HG03565 (cell line): ENCODE measurements around the gene MAP3K13.
A peak's percentile ranks its signal among the peaks of the same experiment; 100 is the strongest.
"Not testable (repeated sequence)": the region's sequence is repeated elsewhere in the genome, so short reads cannot be mapped to it uniquely, and the experiment has no call there.

Source experiments
- ATAC-seq: cut with Tn5 transposase; IDR thresholded peaks from one replicate; pipeline ENCODE4 v1.9.1; 2021; ENCODE audit warnings: mild to moderate bottlenecking, moderate library complexity; ENCODE audit not compliant: unreplicated experiment

MAP3K13 gene

DNA sequence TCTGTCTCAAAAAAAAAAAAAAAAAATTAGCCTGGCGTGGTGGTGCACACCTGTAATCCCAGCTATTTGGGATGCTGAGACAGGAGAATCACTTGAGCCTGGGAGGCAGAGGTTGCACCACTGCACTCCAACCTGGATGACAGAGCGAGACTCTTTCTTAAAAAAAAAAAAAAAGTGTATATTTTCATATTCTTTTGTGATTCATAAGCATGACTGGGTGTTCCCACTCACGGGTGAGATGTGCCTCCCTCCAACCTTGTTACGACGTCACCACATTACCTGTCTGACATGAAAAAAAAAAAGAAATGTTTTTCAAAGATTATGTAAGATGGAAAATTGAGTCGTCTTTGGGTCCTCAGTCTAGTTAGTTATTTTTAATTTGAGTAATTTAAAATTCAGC, 79.1 kb downstream of the MAP3K13 start:
- ATAC-seq, result no peak

- ATAC-seq, result no peak
These were observed 81.4 kb downstream of the MAP3K13 start for GRCh38 chr3:185444329-185444728.

GRCh38 chr3:185448107-185448506, 85.2 kb downstream of the MAP3K13 start:
- ATAC-seq, result no peak

DNA sequence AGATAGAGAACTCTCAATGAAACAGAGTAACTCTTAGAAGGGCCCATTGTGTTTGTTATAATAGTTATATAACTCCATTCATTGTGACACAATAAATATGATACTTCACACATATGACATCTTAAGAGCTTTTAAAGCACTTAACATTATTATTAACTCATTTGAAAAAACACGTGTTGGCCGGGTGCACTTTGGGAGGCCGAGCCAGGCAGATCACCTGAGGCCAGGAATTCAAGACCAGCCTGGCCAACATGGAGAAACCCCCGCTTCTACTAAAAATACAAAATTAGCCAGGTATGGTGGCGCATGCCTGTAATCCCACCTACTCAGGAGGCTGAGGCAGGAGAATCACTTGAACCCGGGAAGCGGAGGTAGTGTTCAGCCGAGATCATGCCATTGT, 88.5 kb downstream of the MAP3K13 start:
- not testable (repeated sequence) for ATAC-seq

DNA sequence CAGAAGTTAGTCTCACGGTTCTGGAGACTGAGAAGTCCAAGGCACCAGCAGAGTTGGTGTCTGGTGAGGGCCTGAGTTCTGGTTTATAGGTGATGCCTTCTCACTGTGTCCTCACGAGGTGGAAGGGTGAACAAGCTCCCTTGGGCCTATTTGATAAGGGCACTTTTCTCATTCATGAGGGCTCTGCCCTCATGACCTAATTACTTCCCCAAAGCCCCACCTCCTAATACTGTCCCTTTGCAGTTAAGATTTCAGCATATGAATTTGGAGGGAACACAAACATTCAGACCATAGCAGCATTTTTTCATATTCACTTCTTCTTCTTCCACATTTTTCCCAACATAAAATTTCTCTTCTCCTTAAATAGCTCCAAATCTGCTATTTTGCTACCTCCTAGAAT, 94.4 kb downstream of the MAP3K13 start:
- no peak for ATAC-seq

GRCh38 chr3:185460309-185460708, 97.4 kb downstream of the MAP3K13 start:
- no peak for ATAC-seq

GRCh38 chr3:185460719-185461350, 97.9 kb downstream of the MAP3K13 start:
- ATAC-seq, result no peak

DNA sequence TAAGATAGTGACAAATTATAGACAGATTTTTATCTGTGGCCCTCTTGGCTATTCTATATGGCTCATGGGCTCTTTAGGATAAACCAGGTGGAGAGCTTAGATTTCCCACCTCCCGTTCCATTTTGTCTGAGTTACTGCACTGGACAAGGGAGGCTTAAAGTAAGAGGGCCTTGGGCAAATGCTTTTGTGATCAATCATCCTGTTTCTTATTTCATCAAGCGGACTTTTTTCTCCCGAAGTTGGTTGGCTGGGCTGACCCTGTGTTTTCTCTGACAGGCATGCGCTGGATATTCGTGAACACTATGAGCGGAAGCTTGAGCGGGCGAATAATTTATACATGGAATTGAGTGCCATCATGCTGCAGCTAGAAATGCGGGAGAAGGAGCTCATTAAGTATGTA, 102.5 kb downstream of the MAP3K13 start:
- no peak for ATAC-seq

- ATAC-seq, result not testable (repeated sequence)
These were observed 103.2 kb downstream of the MAP3K13 start for GRCh38 chr3:185466123-185466522.

GRCh38 chr3:185469542-185469941, 106.6 kb downstream of the MAP3K13 start:
- ATAC-seq, result no peak

- no peak for ATAC-seq
These were observed 107.4 kb downstream of the MAP3K13 start for GRCh38 chr3:185470323-185470722.

- no peak for ATAC-seq
These were observed 110.4 kb downstream of the MAP3K13 start for GRCh38 chr3:185473290-185473815.

DNA sequence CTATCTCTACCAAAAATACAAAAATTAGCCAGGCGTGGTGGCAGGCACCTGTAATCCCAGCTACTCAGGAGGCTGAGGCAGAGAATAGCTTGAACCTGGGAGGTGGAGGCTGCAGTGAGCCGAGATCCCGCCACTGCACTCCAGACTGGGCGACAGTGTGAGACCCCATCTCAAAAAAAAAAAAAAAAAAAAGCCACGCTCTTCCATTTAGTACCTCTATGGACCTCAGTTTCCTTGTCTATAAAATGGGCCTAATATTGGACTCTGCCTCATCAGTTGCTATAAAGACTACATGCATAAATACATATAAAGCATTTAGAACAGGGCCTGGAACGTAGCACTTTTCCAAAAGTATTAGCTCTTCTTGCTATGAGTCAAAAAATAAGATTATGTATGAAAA, 112.0 kb downstream of the MAP3K13 start:
- ATAC-seq, result not testable (repeated sequence)

DNA sequence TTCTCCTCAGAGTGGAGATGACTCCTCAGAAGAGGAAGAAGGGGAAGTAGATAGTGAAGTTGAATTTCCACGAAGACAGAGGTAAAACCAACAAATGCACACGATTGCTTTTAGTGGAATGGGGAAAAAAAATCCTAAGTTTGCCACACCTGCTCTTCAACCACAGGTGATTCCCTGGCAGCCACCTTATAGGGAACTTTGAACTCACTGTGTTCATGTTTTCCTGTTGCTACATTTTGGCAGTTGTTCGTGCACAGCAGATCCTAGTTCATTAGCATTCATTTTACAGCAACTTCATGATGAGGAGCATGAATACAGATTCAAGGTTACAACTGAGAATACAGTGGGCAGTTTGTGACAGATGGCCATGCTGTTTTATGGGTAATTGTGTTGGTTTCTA, 114.4 kb downstream of the MAP3K13 start:
- no peak for ATAC-seq

DNA sequence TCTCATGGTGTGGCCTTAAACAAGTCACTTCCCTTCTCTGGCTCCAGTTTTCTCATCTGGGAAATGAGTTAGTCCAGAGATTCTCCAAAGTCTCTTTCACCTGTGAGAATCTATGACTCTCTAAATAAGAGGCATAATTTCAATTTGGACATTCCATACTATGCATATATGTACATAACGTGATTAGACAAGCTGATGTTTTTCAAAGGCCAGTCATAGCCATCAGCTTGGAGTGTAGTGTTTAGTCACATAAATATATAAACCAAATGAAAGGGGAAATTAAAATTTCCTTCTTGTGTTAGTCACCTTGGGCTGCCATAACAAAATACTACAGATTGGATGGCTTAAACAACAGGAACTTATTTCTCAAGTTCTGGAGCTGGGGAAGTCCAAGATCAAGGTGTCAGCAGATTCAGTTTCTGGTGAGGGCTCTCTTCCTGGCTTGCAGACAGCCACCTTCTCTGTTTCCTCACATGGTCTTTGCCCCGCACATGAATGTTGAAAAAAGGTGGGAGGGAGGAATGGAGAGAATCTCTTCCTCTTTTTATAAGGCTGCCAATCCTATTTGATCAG, 116.5 kb downstream of the MAP3K13 start:
- ATAC-seq, result no peak

- ATAC-seq, result no peak
These were observed 121.4 kb downstream of the MAP3K13 start for GRCh38 chr3:185484296-185484695.

DNA sequence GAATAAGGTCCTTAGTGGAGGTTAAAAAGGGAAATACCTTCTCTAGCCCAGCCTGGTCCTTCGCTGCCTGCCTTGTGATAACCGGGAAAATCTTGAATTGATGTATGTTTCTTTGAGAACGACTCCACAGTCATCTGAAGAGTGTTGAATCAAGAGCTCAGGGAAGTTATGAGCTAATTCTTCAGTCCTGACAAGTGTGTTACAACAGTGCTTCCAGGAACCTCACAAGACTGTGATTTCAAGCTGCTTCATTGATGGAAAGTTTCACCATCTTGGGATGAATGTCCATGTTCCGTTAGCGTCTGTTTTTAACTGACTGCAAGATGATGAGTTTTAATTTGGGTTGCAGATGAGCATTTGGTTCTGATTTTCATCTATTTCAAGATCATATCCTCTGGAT, 123.5 kb downstream of the MAP3K13 start:
- ATAC-seq, result no peak

DNA sequence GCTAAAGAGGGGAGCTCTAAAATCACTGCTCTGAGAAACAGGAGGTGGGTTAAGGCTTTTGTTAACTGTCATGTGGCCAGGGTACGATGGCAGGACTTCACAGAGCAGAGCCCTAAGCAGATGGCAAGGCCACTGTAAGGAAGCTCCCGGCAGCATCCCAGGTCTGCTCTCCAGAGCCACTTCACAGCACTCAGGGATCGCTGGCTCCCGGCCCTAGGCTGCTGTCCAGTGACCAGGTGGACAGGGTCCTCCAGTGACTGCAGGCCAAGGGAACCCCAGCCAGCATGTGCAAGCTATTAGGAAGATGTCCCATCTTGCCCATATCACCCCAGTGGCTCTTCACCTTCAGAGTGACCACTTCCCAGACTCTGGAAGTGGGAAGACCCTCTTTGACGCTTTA, 125.5 kb downstream of the MAP3K13 start:
- no peak for ATAC-seq

DNA sequence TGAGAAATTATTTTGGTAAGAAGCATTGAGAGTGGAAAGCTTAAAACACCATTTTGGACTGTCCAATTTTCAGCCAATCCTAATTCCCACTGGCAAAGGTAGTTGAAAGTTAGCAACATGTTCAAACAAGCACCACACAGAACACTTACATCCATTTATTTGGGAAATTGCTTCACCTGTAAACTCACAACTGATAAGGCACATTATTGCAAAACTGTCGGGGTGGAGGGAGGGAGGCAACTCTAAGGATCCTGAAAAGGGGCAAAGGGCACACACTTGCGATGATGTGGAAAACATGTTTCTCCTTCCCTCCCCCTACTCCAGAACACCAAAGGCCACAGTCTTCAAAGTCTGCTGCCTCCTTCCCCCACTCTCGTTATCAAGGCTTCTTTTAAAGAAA, 126.5 kb downstream of the MAP3K13 start:
- ATAC-seq, result no peak

- no peak for ATAC-seq
These were observed 127.3 kb downstream of the MAP3K13 start for GRCh38 chr3:185490241-185490640.

DNA sequence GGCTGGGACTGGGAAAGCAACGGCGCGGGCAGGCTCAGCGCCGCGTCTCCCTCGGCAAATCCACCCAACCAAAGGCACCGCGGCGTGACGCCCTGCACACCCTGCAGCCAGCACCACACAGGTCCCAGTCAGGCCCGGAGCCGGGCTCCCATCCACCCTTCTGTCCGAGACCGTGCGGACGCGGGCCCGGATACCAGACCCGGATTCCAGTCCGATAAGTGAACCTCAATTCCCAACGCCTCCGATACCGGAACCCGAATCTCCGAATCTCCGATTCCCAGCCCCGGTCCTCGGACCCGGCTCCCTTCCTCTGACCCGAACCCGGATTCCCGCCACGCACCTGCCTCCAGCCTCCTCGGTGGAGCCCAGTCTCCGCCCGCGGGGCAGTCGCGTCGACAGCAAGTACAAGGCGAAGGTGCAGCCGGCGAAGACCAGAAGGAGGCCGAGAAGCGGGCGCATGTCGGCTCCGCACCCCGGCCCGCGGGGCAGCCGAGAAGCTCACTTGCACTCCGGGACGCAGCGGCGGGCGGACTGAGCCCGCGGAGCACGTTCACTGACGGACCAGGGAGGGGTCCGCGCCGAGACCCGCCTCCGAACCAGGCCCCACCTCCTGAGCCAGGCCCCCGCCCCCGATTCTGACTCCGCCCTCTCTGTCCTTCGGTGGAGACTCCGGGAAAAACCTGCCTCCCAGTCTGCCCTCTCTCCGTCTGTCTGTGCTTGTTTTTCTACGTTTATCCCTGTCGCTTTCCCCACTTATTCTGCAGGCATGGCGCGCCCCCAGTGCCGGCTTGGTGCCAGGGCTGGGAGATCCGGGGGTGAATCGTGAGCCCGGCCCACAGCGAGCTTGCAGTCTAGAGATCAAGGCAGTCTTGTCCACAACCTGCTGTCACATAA, 135.8 kb downstream of the MAP3K13 start, which contains the start of gene TMEM41A:
TMEM41A (minus strand) TSS at position 533 of the 894 bp plus-strand sequence; CDS start at position 459, 74 bp downstream.
- peak; percentile 92 for ATAC-seq

DNA sequence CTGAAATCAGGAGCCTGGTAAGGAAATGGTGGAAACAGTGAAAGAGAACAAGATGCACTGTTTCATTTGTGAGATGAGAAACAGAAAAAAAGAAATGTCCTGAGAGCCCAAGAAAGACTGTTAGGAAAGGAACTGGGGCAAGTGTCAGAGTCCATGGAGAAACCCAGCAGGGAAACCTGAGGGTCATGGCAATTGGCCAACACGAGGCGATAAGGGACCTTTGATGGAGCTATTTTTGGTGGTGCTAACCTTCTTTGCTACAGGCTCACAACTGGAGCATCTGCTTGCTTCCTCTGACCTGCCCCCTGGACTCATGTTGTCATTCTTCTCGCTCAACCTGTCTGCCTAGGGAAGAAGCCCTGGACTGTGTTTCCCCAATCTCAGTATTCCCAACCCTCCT, 140.1 kb downstream of the MAP3K13 start:
- ATAC-seq, result no peak
